ENCODE measurements around the gene RFNG. TPM values are rescaled to one million over a fixed set of nuclear protein-coding genes. Genes with fewer than 3 reads are reported as not detected.

The RFNG gene
- polyA plus RNA-seq, 2 of the 4 experiments (the other 2 are of a cell fraction): 8.4 to 25.7 TPM

DNA sequence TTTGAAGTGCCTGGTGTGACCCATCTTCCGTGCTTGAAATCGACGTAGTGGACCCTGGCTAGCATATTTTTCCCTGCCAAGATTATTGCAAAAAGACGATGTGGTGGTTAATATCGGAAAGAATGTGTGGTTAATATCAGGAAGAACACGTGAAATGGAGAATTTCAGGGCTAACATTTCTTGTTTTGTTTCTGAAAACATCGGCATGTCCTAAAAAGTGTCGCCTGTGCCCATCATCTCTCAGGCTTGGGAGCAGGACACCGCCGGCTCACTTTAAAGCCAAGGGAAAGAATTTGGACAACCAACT is 13.8 kb downstream of the RFNG start:
- CTCF ChIA-PET: interaction anchor here (0.6 to 4.4 kb wide), 35 partner anchors 9 to 198 kb away, joined by 3 to 59 read pairs (median 4); partner anchors contain the start of genes CENPX, DUS1L, GPS1 and LRRC45
- DNase-seq (ENCODE audit: low read depth in 1 of 2, low spot score in 1 of 2) (no peak), ATAC-seq (no peak), FAIRE-seq (no peak)
- H3K27ac ChIP-seq: peak overlapping the region in 1 of 2 experiments; percentile 32; a peak in 2 of 6 replicates
- TF ChIP-seq RARB (CRISPR knock-in tag; IDR thresholded peaks at IDR 0.05): no peak
- no peak for TF ChIP-seq FOSL2 (IDR thresholded peaks at IDR 0.05)
- no peak for TF ChIP-seq FOSL2 (CRISPR knock-in tag; IDR thresholded peaks at IDR 0.05)
- no peak for TF ChIP-seq HOXB13 (CRISPR knock-in tag; IDR thresholded peaks at IDR 0.05; ENCODE audit: low read depth)
- TF ChIP-seq ZSCAN20 (CRISPR knock-in tag; IDR thresholded peaks at IDR 0.05): no peak
- no peaks in the 10 kb centered on the region for H3K9me3 ChIP-seq
- peak overlapping the region; percentile 83 for H3K4me2 ChIP-seq
- 3% methylated on average over 10 of the region's 10 CpGs for WGBS (ENCODE audit: missing lambda C conversion rate)
- POLR2A ChIA-PET: interaction anchor here (0.6 to 1.4 kb wide), 14 partner anchors 9 to 168 kb away, joined by 3 to 38 read pairs (median 4); partner anchors contain the start of genes CENPX, FASN, GPS1 and LRRC45
- H3K4me1 ChIP-seq: peaks cover 8% of the 10 kb centered on the region; the same call in 2 of the 3 replicates
- peak overlapping the region; percentile 52 for H3K4me3 ChIP-seq

DNA sequence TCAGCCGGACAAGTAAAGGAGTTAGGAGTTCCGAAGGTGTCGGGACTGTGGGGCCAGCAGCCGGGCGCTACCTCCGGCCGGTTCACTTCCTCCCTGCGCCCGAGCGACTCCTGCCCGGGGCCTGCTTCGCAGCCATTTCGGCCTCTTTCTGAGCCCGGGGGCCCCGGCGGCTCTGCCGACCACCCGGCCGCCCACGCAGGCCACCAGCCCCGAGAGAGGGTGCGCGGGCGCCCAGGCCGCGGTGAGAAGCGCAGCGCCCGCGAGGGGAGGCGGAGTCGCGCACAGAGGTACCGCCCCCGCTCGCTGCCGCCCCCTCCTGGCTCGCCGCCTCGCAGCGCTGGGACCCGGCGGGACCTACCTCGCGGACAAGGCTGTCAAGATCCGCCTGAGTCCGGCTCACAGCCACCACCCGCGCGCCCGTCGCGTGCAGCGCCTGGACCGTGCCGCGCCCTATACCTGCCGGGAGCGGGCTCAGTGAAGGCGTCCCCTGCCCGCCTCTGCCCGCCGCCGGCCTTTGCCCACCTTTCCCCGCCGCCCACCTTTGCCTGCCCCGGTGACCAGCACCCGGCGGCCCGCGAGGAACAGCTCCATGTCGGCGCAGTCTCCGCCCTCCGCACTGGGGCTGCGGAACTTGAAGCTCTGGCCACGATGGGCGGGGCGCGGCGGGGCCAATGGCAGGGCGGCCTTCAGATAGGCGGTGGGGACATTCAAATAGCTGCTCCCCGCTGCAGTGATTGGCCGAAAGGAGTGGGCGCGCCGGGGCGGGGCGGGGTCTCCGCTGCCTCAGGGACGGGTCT is 14.3 kb downstream of the RFNG start, which contains the start of gene DCXR:
Gene DCXR (minus strand): TSS at position 606 of the 797 bp plus-strand sequence. CDS start 15 bp downstream, at position 591.
- FAIRE-seq: peak; percentile 80
- H3K4me2 ChIP-seq: peak within 1 kb of the TSS; percentile 83
- no peak for TF ChIP-seq MAFK (IDR thresholded peaks at IDR 0.05; ENCODE audit: partially characterized antibody)
- TF ChIP-seq, protein P1, sequence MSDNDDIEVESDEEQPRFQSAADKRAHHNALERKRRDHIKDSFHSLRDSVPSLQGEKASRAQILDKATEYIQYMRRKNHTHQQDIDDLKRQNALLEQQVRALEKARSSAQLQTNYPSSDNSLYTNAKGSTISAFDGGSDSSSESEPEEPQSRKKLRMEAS (IDR thresholded peaks at IDR 0.05): peak; percentile 89
- no peak for TF ChIP-seq TP53 (CRISPR knock-in tag; IDR thresholded peaks at IDR 0.05)
- TF ChIP-seq EHMT2 (IDR thresholded peaks at IDR 0.05; ENCODE audit: low read depth): no peak
- no peak for TF ChIP-seq CHD4 (IDR thresholded peaks at IDR 0.05; ENCODE audit: borderline replicate concordance)
- no peak for TF ChIP-seq HEYL (CRISPR knock-in tag; IDR thresholded peaks at IDR 0.05)
- no peak for TF ChIP-seq MAZ (IDR thresholded peaks at IDR 0.05; ENCODE audit: borderline replicate concordance, low read depth, low read length)
- TF ChIP-seq, protein P2, sequence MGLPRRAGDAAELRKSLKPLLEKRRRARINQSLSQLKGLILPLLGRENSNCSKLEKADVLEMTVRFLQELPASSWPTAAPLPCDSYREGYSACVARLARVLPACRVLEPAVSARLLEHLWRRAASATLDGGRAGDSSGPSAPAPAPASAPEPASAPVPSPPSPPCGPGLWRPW (IDR thresholded peaks at IDR 0.05): no peak
- TF ChIP-seq ESRRA (IDR thresholded peaks at IDR 0.05; ENCODE audit: borderline replicate concordance, low read length): no peak
- TF ChIP-seq JUNB (IDR thresholded peaks at IDR 0.05): no peak
- TF ChIP-seq CHD2 (IDR thresholded peaks at IDR 0.05; ENCODE audit: low read length, partially characterized antibody): no peak
- peak; percentile 73; the same call in 1 of the 2 replicates for TF ChIP-seq MYC (IDR thresholded peaks at IDR 0.05; ENCODE audit: borderline replicate concordance, low read length)
- no peak for TF ChIP-seq HOXB5 (CRISPR knock-in tag; IDR thresholded peaks at IDR 0.05)
- no peak for TF ChIP-seq RNF2 (IDR thresholded peaks at IDR 0.05; ENCODE audit: borderline replicate concordance, low read depth)
- no peak for TF ChIP-seq CBX8 (IDR thresholded peaks at IDR 0.05)
- no peak for TF ChIP-seq EHF (CRISPR knock-in tag; IDR thresholded peaks at IDR 0.05)
- TF ChIP-seq FOXS1 (CRISPR knock-in tag; IDR thresholded peaks at IDR 0.05): no peak; the same call in 1 of the 2 replicates
- no peak for TF ChIP-seq ZNF302 (CRISPR knock-in tag; IDR thresholded peaks at IDR 0.05)
- no peak for TF ChIP-seq FOSB (CRISPR knock-in tag; IDR thresholded peaks at IDR 0.05)
- TF ChIP-seq, protein P3, sequence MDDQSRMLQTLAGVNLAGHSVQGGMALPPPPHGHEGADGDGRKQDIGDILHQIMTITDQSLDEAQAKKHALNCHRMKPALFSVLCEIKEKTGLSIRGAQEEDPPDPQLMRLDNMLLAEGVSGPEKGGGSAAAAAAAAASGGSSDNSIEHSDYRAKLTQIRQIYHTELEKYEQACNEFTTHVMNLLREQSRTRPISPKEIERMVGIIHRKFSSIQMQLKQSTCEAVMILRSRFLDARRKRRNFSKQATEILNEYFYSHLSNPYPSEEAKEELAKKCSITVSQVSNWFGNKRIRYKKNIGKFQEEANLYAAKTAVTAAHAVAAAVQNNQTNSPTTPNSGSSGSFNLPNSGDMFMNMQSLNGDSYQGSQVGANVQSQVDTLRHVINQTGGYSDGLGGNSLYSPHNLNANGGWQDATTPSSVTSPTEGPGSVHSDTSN (IDR thresholded peaks at IDR 0.05): 0 out of 2 replicates have a peak, but pooled peaks have one; percentile 42
- no peak for TF ChIP-seq RARB (CRISPR knock-in tag; IDR thresholded peaks at IDR 0.05)
- no peak for TF ChIP-seq HDAC2 (IDR thresholded peaks at IDR 0.05)
- TF ChIP-seq NFE2L2 (conservative IDR thresholded peaks at IDR 0.05; ENCODE audit: low read length): no peak
- TF ChIP-seq KDM5A (IDR thresholded peaks at IDR 0.05): no peak
- peak; percentile 56 to 89; a peak in 4 of 5 replicates for TF ChIP-seq JUN (IDR thresholded peaks at IDR 0.05)
- no peak for TF ChIP-seq CBX2 (IDR thresholded peaks at IDR 0.05; ENCODE audit: borderline replicate concordance, low read depth)
- TF ChIP-seq, protein P4, sequence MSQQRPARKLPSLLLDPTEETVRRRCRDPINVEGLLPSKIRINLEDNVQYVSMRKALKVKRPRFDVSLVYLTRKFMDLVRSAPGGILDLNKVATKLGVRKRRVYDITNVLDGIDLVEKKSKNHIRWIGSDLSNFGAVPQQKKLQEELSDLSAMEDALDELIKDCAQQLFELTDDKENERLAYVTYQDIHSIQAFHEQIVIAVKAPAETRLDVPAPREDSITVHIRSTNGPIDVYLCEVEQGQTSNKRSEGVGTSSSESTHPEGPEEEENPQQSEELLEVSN (IDR thresholded peaks at IDR 0.05; ENCODE audit: borderline replicate concordance, low read depth): peak; percentile 66; the same call in 1 of the 2 replicates
- no peak for TF ChIP-seq NR3C1 (IDR thresholded peaks at IDR 0.05)
- TF ChIP-seq RFX5 (IDR thresholded peaks at IDR 0.05): no peak
- TF ChIP-seq HOXB13 (CRISPR knock-in tag; IDR thresholded peaks at IDR 0.05; ENCODE audit: low read depth): no peak
- no peak for TF ChIP-seq POLR2AphosphoS2 (conservative IDR thresholded peaks at IDR 0.05; ENCODE audit: low read length)
- TF ChIP-seq CEBPB (IDR thresholded peaks at IDR 0.05): no peak
- peak in 1 of 2 experiments; percentile 47; a peak in 2 of 5 replicates for TF ChIP-seq RAD21 (conservative IDR thresholded peaks at IDR 0.05 in 1 of 2, IDR thresholded peaks at IDR 0.05 in 1 of 2)

More for the DNA sequence above, 14.3 kb downstream of the RFNG start, which contains the start of gene DCXR:
- peak within 1 kb of the TSS; percentile 72 to 89 for H3K27ac ChIP-seq
- ATAC-seq (peak; percentile 89 to 96), DNase-seq (ENCODE audit: low read depth in 1 of 2, low spot score in 1 of 2) (peak; percentile 99)
- peak within 1 kb of the TSS; percentile 52 for H3K4me3 ChIP-seq
- peaks cover 9% of the 10 kb centered on the region; the same call in 2 of the 3 replicates for H3K4me1 ChIP-seq
- CTCF ChIA-PET: interaction anchor here (0.6 to 4.4 kb wide), 39 partner anchors 9 to 199 kb away, joined by 3 to 59 read pairs (median 4); partner anchors contain the start of genes CENPX, DUS1L, GPS1 and LRRC45
- POLR2A ChIA-PET: interaction anchor here (0.6 to 1.4 kb wide), 14 partner anchors 9 to 169 kb away, joined by 3 to 38 read pairs (median 4); partner anchors contain the start of genes CENPX, FASN, GPS1 and LRRC45
- under 1% methylated on average over 23 of the region's 92 CpGs for WGBS (ENCODE audit: missing lambda C conversion rate)
- no peaks in the 10 kb centered on the region for H3K9me3 ChIP-seq

Data from A549 (cell line).